Measurements from ENCODE around the gene SCG5.

SCG5 gene

DNA sequence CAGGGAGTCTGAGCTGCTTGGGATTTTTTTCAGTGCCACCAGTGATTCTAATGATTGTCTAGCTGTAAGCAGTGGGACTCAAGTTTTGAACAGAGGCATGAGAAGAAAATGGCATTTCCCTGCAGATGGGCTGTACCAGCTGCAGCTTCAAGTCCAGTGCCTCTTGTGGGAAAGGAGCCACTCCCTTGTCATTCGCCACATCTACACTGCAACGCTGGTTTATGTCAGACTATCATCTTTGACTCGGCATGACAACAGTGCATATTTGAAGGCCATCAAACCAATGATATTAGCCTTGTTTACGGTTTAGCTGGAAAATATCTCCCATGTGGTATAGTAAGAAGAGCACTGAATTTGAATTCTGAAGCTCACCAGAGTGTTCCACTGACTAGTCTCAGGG lies 22.2 kb downstream of the SCG5 start:
- DNase-seq, result no peak

DNA sequence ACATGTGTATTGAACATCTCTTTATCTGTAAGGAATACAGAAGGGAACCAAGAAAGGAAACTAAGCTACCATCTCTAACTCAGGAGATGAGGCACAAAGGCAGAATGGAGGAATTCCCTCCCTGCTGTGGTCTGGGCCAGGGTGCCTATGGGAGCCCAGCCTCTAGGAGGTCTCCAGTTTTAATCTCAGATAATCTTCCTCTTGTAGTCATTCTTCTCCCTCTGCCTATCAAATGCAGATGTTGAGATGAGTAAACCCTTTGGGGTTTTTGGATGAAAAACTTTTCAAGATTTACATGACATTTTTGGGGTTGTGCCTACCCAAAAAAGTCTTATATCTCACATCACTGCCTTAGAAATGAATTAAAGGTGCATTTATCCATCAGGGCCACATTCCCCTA lies 23.3 kb downstream of the SCG5 start:
- no peak for DNase-seq

DNA sequence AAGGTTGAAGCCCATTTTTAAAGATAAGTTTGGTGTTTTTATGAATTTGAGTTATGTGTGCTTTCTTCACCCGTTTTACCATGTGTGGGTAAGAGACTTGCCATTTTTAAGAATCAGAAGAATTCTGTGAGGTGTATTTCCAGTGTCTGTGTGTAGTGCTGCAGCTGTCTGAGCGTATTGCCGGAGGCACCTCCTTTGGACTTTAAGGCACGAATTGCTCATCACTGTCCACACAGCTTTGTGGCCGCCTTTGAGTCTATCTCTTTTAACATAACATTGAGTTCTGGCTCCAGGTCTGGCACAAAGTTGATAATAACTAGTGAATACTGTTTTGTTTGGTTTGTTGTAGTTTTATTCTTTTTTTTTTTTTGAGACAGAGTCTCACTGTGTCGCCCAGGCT lies 25.8 kb downstream of the SCG5 start:
- no peak for DNase-seq

DNA sequence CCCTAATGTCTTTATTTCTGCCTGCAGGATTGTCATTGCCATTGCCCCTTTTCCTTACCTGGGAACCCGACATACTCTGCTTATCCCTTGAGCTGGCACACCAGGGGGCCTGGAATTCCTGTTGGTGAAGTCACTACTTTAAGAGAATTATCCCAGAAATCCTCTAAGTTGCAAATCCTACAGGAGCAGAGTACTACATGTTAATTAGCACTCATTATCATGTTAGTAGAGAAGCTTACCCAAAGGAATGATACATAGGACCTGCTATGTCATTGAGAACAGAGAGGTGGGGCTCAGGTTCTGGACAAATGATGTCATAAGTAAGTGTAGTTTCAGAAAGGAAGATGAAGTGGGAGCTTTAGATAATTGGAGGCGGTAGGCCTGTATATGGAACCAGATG lies 27.4 kb downstream of the SCG5 start:
- DNase-seq, result no peak

DNA sequence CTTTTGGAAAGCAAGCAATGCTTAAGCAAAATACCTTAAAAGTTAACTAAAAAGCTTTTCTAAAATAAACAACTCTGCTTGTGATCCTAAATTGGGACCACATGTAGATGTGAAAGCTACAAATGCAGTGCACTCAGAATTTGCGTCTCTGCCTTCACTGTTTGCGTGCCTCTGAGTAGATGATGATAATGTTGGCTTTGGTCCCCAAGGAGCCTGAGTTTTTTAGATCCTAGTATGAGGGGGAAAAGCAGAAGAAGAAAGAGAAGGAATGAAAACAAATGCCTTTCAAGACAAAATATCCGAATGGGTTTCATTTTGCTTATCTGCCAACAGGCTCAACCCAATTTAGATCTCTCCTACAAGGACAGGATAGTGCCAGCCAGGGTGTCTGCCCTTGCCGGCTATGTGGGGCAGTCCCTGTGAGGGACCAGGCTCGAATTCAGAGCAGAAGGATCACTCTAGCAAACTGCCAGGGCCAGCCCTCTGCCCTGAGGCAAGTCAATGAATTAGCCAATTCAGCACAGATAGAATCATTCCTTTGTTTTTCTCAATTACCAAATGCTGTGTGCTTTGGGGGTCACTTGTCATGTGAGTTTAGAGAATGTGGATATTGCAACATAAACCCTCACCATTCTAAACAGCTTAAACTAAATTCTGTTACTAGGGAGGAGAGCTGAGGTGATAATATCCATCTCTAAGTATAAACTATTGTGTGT lies 28.5 kb downstream of the SCG5 start:
- DNase-seq, result no peak

DNA sequence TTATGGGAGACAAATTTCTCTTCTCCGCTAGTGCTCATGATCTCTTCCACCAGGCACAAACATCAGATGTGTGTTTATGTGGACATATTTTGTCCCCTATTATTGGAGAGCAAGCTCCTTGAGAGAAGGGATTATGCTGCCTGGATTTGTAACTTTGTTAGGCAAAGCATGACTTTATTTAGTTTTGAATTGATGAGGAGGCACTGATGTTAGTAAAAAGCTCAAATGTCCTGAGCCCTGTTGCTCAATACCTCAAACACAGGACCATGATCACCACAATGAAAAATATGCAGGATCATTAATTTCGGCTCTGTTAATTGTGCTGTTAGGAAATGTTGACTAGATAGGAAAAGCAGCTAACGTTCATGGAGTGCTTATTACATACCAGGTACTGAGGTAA lies 29.1 kb downstream of the SCG5 start:
- no peak for DNase-seq

DNA sequence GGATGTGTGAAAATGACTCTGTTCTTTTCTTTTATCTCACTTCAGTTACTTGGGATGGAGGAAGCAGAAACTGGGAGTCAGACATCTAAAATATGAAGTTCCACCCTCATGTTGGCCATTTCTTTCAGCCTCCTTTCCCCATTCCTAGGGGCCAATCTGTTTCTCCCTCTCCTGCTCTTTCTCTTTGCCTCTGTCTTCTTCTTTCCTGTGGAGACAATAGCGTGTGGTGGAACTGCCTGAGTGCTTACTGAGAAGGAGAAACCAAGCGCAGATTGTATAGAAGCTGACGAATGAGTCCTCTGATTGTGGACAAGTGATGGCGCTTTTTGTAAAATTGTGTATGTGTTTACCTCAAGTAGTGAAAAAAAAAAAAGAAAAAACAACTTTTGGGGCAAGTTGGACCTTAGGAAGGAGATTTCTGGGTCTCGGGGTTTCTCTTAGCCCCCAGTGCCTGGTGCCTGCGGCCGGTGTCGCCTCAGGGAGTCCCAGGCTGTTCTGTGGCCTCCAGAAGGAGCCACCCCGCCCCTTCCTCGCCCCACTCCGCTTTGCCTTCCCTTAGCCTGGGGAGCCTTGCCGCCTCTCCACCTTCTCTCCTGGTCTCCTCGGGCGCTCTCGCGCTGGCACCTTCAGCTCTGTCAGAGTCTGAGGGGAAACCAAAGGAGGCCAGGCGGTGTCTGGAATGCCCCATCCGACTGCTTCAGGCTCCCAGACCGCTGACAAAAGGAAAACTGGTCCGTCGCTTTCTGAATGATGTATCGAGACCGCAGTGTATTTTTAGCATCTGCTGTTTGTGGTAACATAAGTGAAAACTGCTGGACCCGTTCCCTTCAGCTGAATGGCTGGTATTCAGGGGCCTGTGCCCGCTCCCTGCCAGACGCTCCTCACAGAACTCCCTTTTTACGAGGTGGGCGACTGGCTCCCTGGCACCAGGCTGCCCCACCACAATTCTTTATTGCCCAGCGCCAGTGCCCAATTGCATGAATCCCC lies 30.1 kb downstream of the SCG5 start:
- DNase-seq, result no peak

DNA sequence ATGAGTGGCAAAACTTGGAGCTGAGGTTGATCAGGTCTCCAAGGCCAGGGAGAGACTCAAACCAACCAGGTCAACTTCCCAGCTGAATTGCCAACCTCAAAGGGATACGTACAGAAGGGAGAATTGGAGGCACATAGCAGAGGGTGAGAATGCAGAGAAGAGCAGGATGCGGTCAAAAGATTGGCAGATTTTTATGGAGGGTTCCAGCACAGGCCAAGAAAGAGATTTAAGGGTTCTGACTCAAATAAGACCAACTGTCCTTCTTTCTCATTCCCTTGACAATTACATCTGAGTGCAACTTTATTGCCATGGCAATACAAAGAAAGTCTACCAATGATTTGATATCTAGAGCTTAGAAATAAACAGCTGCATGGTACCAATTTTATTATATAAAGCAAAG lies 33.2 kb downstream of the SCG5 start:
- no peak for DNase-seq

DNA sequence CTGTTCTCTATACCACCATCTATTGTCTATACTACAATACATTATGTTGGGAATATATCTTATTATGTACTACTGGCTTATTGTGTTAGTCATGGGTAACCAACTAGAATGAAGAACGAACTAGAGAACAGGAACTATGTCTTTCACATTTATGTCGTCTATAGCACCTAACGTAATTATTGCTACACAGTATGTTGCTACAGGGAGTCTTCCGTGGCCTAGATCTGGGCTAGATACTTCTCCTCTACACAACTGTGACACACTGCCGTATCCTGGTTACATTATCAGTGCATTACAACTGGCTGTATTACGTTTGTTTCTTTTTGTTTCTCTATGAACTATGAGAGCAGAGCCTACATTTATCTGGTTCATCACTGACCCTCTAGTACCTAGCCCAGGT lies 34.0 kb downstream of the SCG5 start:
- no peak for DNase-seq

DNA sequence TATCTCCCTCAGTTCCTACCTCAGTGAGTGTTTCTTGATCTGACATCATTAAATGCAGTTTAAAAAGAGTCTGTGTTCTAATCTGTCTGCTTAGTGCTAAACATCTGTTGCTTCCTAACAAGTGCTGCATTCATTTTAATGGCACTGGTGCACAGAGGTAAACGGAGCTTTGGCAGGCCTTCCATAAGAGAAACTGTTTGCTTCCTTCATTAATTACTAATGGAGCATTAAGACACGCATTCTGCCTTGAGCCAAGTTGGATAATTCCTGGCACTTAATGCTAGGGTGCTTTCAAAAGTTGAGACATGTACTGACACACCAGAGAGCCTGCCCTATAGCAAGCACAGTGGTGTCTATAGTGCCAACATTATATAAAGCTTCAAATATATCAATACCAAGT lies 34.7 kb downstream of the SCG5 start:
- DNase-seq, result no peak

DNA sequence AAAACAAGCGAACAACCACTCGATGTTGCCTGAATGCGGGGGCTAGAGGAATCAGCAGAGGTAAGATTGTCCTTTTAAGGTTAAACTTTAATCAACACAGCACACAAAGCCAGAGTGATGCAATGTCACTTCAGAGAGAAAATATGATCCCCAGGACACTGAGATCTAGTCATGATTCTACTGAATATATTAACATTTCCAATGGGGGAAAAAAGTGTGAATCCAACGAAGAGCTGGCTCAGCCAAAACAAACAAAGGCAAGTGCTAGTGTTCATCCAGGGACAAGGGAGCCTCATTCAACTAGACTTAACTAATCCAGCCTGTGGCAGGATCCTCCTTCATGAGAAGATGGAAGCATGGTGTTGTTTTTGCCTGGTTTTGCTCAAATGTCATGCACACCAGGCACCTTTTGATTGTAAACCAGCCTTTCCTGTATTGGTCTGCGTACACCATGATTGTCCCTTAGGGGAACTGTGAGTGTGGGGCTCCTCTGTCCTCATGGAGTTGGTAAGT lies 35.8 kb downstream of the SCG5 start:
- no peak for DNase-seq

DNA sequence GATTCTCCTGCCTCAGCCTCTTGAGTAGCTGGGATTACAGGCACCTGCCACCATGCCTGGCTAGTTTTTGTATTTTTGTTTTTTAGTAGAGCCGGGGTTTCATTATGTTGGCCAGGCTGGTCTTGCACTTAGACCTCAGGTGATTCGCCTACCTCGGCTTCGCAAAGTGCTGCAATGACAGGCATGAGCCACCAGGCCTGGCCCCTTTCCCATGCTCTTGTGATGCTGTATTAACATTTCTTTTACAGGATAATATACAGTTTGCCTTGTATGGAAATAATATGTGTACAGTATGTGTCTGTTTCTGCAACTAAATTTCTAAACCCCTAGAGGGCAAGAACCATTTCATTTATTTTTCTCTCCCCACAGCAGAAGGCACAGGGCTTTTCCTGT lies 37.8 kb downstream of the SCG5 start:
- no peak for DNase-seq

DNA sequence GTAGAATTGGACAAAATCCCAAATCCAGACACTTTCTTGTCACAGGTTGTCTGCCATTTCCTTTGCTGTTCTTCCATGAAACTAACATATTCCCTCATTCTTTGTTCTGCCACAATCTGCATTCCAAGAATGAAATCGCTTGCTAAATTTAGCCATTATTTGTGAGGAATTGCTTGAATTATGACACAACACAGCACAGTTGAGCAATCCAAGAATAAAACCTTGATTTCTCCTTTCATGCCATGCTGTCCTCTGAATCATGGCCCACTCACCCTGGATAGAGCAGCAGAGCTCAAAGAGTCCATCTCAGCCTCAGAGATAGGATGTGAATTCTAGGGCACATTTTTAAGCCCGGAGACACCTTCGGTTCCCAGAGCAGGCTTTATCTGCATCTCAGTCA lies 41.1 kb downstream of the SCG5 start:
- DNase-seq, result no peak

DNA sequence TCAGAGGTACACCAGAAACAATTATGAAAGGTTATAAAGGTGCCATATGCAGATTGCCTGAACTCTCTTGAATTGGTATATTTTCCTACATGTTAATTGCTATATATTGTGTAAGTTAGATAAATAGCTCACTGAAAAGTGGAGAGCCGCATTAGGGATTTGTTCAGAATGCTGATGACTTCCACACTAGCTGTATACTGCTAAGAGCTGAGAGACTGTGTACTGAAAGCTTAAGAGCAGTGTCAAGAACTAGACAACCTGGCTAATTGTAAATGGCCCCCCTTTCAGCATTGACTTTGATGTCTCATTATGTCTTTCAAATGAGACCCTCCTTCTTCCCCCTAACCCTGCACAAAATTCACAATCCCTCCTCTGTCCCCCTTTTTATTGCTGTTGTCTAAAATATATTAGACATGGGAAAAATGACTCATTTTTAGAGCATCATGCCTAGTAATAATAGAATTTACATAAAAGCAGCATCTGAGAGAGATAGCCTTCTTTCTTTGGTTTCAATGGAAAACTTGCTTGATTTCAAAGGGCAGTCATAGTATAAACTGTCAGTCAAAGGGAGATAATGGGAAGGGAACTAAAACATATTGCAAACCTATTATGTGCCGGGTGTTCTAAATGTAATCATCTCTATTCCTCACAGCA lies 41.6 kb downstream of the SCG5 start:
- DNase-seq, result no peak

DNA sequence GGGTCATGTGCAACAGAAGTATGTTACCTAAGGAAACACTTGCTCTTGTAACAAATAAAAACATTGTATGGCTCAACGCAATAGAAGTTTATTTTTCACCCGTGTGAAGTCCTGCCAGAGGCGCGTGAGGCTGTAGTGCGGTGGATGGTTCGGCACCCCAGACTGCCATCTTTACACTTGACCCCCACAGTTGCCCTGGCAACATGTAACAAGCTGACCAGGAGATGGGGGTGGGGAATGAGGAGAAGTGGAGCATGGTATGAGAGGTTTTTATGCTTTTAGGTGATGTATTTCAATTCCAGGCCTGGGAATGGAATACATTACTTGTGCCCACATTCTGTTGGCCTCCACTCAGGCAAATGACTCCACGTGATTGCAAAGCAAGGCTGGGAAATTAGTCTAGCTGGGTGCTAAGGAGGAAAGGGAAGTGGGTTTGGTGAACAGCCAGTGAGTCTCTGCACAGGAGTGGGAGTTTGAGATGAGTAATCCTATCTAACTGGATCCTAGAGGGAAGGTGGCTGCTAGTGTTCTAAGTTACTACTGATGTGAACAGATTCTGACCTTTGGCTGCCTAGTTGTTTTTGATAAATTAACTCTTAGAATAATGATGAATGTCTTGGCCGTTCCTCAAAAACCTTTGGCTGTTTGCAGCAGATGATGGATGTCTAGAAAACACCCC lies 42.5 kb downstream of the SCG5 start:
- DNase-seq, result no peak

DNA sequence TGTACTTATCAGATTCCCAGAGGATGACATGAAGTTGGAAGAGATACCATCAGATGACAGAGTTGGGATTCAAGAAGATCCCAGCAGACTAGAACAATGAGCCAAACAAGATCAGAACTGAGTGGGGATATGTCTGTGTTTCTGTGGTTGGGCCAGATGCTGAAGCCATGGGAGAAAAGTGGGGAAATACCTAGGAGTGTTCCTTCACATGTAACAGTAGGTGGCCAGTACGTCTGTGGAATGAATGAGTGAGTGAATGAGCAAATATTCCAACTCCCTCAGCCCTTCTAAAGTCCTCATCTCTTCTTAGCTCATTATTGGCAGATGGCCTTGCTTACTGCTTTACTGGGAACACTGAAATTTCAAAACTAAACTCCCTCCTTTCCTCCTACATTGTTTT lies 44.1 kb downstream of the SCG5 start:
- DNase-seq, result no peak

DNA sequence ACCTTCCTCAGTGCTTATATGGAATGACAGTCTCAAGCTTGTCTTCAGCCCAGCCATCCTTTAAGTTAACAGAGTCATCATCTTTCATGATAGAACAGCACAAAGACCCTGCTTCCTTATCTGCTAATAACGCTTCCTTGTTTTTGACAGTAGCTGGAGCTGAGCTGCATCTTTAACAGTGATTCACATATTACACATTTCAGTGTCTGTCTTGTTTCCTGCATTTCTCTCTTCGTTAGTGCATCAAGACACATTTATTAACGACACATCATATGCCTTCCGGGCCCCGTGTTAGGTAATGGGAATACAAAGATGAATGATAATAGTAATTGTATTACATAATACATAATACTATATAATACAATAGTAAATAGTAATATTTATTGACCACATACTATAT lies 46.0 kb downstream of the SCG5 start:
- DNase-seq, result no peak

DNA sequence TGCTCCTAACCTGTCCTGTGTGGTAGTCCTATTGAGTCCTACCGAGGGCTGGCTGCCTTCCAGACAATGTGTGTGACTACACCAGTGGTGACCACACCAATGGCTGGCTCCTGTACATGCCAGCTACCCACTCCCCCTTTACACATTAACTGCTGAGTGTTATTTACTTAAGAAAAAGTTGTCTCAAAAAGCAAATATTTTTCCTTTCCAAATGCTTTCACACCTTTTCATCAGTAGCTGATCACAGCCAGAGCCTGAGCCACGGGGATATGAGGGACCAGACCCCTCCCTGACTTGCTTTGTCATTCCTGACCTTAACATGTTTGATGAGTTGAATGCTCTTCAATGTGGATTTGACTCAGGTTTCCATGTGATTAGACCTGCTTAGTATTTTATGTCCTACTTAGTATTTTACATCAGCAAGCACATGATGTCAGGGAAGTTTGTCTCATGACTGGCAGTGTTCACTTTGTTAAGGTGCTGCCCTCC lies 46.7 kb downstream of the SCG5 start:
- DNase-seq, result no peak

DNA sequence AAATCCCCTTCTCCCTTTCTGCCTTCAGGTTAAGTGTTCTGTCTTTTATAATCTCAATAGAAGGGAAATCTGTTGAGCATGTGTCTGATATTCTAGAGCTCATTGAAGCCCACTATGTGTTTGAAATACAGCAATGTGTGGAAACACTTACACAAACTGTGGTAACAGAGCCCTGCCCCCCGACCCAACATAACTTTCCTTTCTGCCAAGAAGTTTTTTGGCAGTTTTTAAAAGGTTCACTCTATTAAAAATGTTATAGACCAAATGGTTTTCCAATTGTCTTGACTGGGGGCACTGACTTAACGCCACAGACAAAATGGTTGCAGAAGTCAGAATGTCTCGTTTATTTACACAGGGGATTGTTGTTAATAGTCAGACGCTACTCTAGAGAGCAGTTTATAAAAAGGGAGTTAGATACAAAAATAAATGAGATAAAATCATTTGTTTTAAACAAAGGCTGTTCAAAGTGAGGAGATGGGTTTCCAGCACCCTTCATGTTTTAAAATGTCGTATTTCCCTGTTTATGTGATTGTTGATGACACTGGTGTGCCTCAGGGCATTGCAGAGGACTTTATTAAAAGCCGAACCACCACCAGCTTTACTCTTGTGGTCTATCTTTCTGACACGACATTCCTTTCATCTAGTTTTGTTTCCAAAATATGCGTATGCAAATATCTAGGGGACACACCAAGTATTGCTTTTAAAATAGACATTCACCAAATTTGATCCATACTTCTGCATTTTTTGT lies 49.6 kb downstream of the SCG5 start:
- DNase-seq, result no peak

DNA sequence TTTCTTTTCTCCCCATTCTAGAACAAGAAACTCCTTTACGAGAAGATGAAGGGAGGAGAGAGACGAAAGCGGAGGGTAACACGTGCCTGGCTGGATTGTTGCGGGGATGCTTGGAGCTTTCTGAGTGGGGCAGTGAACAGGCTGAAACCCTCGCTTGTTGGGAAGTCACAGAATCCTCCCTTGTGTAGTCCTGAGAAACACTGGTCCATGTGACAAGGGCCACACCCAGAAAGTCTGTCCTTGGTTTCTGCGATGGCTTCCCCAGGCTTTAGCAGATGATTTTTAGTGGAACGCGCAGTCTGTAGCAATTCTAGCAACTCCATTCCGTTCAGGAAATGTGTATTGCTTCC lies 50.2 kb downstream of the SCG5 start:
- no peak for DNase-seq

DNA sequence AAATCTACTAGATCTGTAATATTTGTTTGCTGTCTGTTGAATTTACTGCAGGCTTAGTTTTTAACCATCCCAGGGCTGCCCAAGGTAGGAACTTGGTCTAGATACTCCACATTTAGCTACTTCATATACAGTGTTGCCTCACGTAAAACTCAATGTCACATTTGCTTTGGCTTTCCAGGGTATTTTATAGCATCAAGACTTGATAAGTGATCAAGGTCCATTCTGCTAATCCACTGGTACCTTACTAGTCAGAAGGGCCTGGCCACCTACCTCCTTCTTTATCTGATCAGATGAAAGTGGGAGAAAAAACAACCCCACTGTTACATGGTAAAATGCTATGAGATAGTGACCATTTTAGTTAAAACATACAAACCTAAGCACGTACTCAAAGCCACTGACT lies 50.8 kb downstream of the SCG5 start:
- no peak for DNase-seq

All from NK-92 treated with Interleukin-12 subunit alpha and Interleukin-12 subunit beta, amount 100 ng/mL, for 24 hours (cell line).